Measurements from ENCODE around the gene STXBP5. TPM values are rescaled to one million over a fixed set of nuclear protein-coding genes. Genes with fewer than 3 reads are reported as not detected.

STXBP5 gene
- total RNA-seq, 4 donors from 2014 or later = 46.7 to 60.5 (median 50.6) TPM

GRCh38 chr6:147164761-147165160 is 39.5 kb upstream of the STXBP5 start:
- intact Hi-C loops (cut with DNase I; ENCODE audit: low total_unique reads) = no loop called here
- DNase-seq (ENCODE audit: low spot score in 2 of 2) = no peak
- TF ChIP-seq CTCF (IDR thresholded peaks at IDR 0.05) = no peak
- no peak for TF ChIP-seq POLR2A (IDR thresholded peaks at IDR 0.05)
- no peak overlapping the region for H3K4me3 ChIP-seq (ENCODE audit: low read depth, poor library complexity, severe bottlenecking)

GRCh38 chr6:147166360-147166944 is 37.8 kb upstream of the STXBP5 start:
- DNase-seq (ENCODE audit: low spot score in 2 of 2) = no peak
- TF ChIP-seq POLR2A (IDR thresholded peaks at IDR 0.05) (no peak), CTCF (IDR thresholded peaks at IDR 0.05) (no peak)
- WGBS, 2 donors = 68 to 76% methylated on average over 2 of the region's 2 CpGs
- intact Hi-C loops (cut with DNase I; ENCODE audit: low total_unique reads) = no loop called here
- no peak overlapping the region for H3K4me3 ChIP-seq (ENCODE audit: low read depth, poor library complexity, severe bottlenecking)

- intact Hi-C loops (cut with DNase I; ENCODE audit: low total_unique reads) = no loop called here
- WGBS, 2 donors = 87% methylated on average over 1 of the region's 1 CpG
Observed at GRCh38 chr6:147166992-147167391, 37.2 kb upstream of the STXBP5 start.

GRCh38 chr6:147167576-147168461 is 36.4 kb upstream of the STXBP5 start:
- DNase-seq (ENCODE audit: low spot score in 2 of 2) = no peak
- no peak overlapping the region for H3K4me3 ChIP-seq (ENCODE audit: low read depth, poor library complexity, severe bottlenecking)
- intact Hi-C loops (cut with DNase I; ENCODE audit: low total_unique reads) = no loop called here
- TF ChIP-seq CTCF (IDR thresholded peaks at IDR 0.05) (no peak), POLR2A (IDR thresholded peaks at IDR 0.05) (no peak)
- WGBS, 2 donors = 71 to 81% methylated on average over 4 of the region's 4 CpGs

More at GRCh38 chr6:147166992-147167391, 37.2 kb upstream of the STXBP5 start:
- no peak for DNase-seq (ENCODE audit: low spot score in 2 of 2)
- no peak for TF ChIP-seq POLR2A (IDR thresholded peaks at IDR 0.05)
- H3K4me3 ChIP-seq (ENCODE audit: low read depth, poor library complexity, severe bottlenecking) = no peak overlapping the region

- H3K4me3 ChIP-seq (ENCODE audit: low read depth, poor library complexity, severe bottlenecking) = no peak overlapping the region
- WGBS, 2 donors = 91 to 100% methylated on average over 1 of the region's 1 CpG
- TF ChIP-seq POLR2A (IDR thresholded peaks at IDR 0.05) = no peak
- TF ChIP-seq CTCF (IDR thresholded peaks at IDR 0.05) = no peak
- intact Hi-C loops (cut with DNase I; ENCODE audit: low total_unique reads) = no loop called here
- DNase-seq (ENCODE audit: low spot score in 2 of 2) = no peak
Observed at GRCh38 chr6:147169529-147169928, 34.7 kb upstream of the STXBP5 start.

- no peak for DNase-seq (ENCODE audit: low spot score in 2 of 2)
- TF ChIP-seq CTCF (IDR thresholded peaks at IDR 0.05) (no peak), POLR2A (IDR thresholded peaks at IDR 0.05) (no peak)
- WGBS, 2 donors = 85 to 90% methylated on average over 1 of the region's 1 CpG
- intact Hi-C loops (cut with DNase I; ENCODE audit: low total_unique reads) = no loop called here
- no peak overlapping the region for H3K4me3 ChIP-seq (ENCODE audit: low read depth, poor library complexity, severe bottlenecking)
Observed at GRCh38 chr6:147170269-147170668, 33.9 kb upstream of the STXBP5 start.

Data from lower leg skin (tissue), 4 donors.